Endothelial cell of umbilical vein (primary cell): ENCODE results near the gene MUC16. TPM values are rescaled to one million over a fixed set of nuclear protein-coding genes. Genes with fewer than 3 reads are reported as not detected.

Source experiments
- Bru-seq: library from RNA; stranded (reverse); fragments of 400-500 nt; gene quantifications from one replicate; lab custom pipeline; 2021; lab: Mats Ljungman, UMichigan
- BruChase-seq, 2 experiments: library from RNA; stranded (reverse); fragments of 400-500 nt; gene quantifications; one replicate each; lab custom pipeline; 2021; lab: Mats Ljungman, UMichigan
- BruUV-seq: library from RNA; stranded (reverse); fragments of 400-500 nt; replicated peaks from 2 replicates; lab custom pipeline; 2021; lab: Mats Ljungman, UMichigan
- CTCF ChIA-PET: fragments of 300-600, 350-600 bp; sonication (Branson Sonifier 250); formaldehyde crosslinking; loops from one replicate; lab custom pipeline; 2021; ENCODE audit warnings: antibody characterized with exemption, inconsistent platforms; lab: Charles Lee
- POLR2A ChIA-PET: fragments of 300-600, 350-600 bp; sonication (Branson Sonifier 250); formaldehyde crosslinking; loops from one replicate; lab custom pipeline; 2021; ENCODE audit warnings: antibody characterized with exemption, inconsistent platforms; lab: Charles Lee
- DNase-seq: peaks from one replicate; pipeline ENCODE4 v3.0.0-alpha.2; 2011; ENCODE audit warnings: low read depth, low spot score
- FAIRE-seq: peaks from 2 replicates; lab custom pipeline; 2011; peaks lifted over from hg19 to GRCh38; lab: Jason Lieb, UNC
- H2AFZ ChIP-seq: 2 replicates; pipeline ENCODE4 v1.6.0; 2012; ENCODE audit warnings: low read depth, low read length, control low read depth, inconsistent platforms
- H3K27ac ChIP-seq: 2 replicates; pipeline ENCODE4 v1.5.1; 2011; ENCODE audit warnings: low read depth, mild to moderate bottlenecking, control low read depth, low read length, moderate library complexity; ENCODE audit not compliant: insufficient read depth
- H3K27me3 ChIP-seq, 2 experiments: 2 replicates each; pipeline versions ENCODE4 v1.6.0 to v1.6.1; 2011; ENCODE audit warnings: low read length in 2 of 2, mixed read lengths in 1 of 2; ENCODE audit not compliant: control insufficient read depth in 2 of 2, insufficient read depth in 2 of 2
- H3K36me3 ChIP-seq, 2 experiments: 2 replicates in 1 of 2; 3 replicates in 1 of 2; pipeline ENCODE4 v1.5.1; 2011; ENCODE audit warnings: low read length in 2 of 2, mild to moderate bottlenecking in 1 of 2, moderate library complexity in 1 of 2; ENCODE audit not compliant: control insufficient read depth in 2 of 2, insufficient read depth in 2 of 2; ENCODE audit errors: extremely low read depth in 1 of 2
- H3K4me1 ChIP-seq: 3 replicates; pipeline ENCODE4 v1.5.1; 2011; ENCODE audit warnings: mild to moderate bottlenecking, low read length; ENCODE audit not compliant: control insufficient read depth, insufficient read depth; ENCODE audit errors: extremely low read depth
- H3K4me2 ChIP-seq: 2 replicates; pipeline ENCODE4 v1.6.1; 2011; ENCODE audit warnings: low read length, control low read depth, mixed read lengths; ENCODE audit not compliant: insufficient read depth
- H3K4me3 ChIP-seq, 3 experiments: fragments of 200-600 bp in 1 of 3; sonication (generic), shearing (Covaris generic) in 1 of 3; replicated peaks in 1 of 3; 2 replicates each; pipeline ENCODE4 v1.5.1; 2011 to 2016; ENCODE audit warnings: control low read depth in 3 of 3, low read length in 3 of 3, mild to moderate bottlenecking in 2 of 3, inconsistent platforms in 1 of 3, low read depth in 1 of 3, moderate library complexity in 1 of 3; ENCODE audit not compliant: insufficient read depth in 1 of 3
- H3K79me2 ChIP-seq: 2 replicates; pipeline ENCODE4 v1.6.0; 2012; ENCODE audit warnings: low read length, inconsistent platforms; ENCODE audit not compliant: control insufficient read depth, insufficient read depth
- H3K9ac ChIP-seq: replicated peaks from 2 replicates; pipeline ENCODE3; 2011; ENCODE audit warnings: low read length, control low read depth; ENCODE audit not compliant: insufficient read depth; ENCODE audit errors: extremely low read depth
- H3K9me1 ChIP-seq: replicated peaks from 3 replicates; pipeline ENCODE4 v1.6.0; 2011; ENCODE audit warnings: mild to moderate bottlenecking, low read length; ENCODE audit not compliant: control insufficient read depth, insufficient read depth; ENCODE audit errors: extremely low read depth
- H3K9me3 ChIP-seq: replicated peaks from 2 replicates; pipeline ENCODE4 v1.5.1; 2012; ENCODE audit warnings: low read length, inconsistent platforms; ENCODE audit not compliant: control insufficient read depth, insufficient read depth
- H4K20me1 ChIP-seq: replicated peaks from 2 replicates; pipeline ENCODE3; 2011; ENCODE audit warnings: mild to moderate bottlenecking, low read length; ENCODE audit not compliant: control insufficient read depth, insufficient read depth; ENCODE audit errors: extremely low read depth
- EZH2 ChIP-seq: IDR thresholded peaks from 2 replicates; pipeline ENCODE4 v1.6.1; 2012; ENCODE audit warnings: borderline replicate concordance, low read depth, mild to moderate bottlenecking, moderate library complexity, low read length, inconsistent platforms; ENCODE audit not compliant: severe bottlenecking
- FOS ChIP-seq: IDR thresholded peaks from 2 replicates; pipeline ENCODE4 v1.6.1; 2011; ENCODE audit warnings: mild to moderate bottlenecking, low read length, moderate library complexity, borderline replicate concordance; ENCODE audit not compliant: insufficient read depth
- GATA2 ChIP-seq: IDR thresholded peaks from 2 replicates; pipeline ENCODE4 v1.7.0; 2011; ENCODE audit warnings: low read depth, mild to moderate bottlenecking, moderate library complexity, mixed read lengths, low read length; ENCODE audit not compliant: insufficient read length, insufficient read depth
- JUN ChIP-seq: IDR thresholded peaks from 2 replicates; pipeline ENCODE4 v1.6.1; 2011; ENCODE audit warnings: borderline replicate concordance, low read depth; ENCODE audit not compliant: insufficient read length, insufficient read depth
- MYC ChIP-seq: IDR thresholded peaks from one replicate; pipeline ENCODE4 v1.6.1; 2011; ENCODE audit warnings: mild to moderate bottlenecking, low read depth, low read length
- POLR2A ChIP-seq: IDR thresholded peaks from 2 replicates; pipeline ENCODE4 v1.6.1; 2012; ENCODE audit warnings: low read depth, mild to moderate bottlenecking, control low read depth, low read length
- POLR2AphosphoS5 ChIP-seq: IDR thresholded peaks from 2 replicates; pipeline ENCODE4 v1.6.1; 2012; ENCODE audit warnings: low read depth, mild to moderate bottlenecking, control low read depth, low read length, moderate library complexity; ENCODE audit not compliant: insufficient read depth
- dilution Hi-C: fragments of 300-500 bp; cut with MboI; formaldehyde crosslinking; loops from one replicate; pipeline ENCODE4 v1.15.0; 2019; ENCODE audit warnings: low sequenced_read_pairs; ENCODE audit not compliant: extremely low pct_ligation_motif_present
- intact Hi-C: fragments of 100-400 bp; cut with micrococcal nuclease; formaldehyde crosslinking; loops from one replicate; pipeline ENCODE4 v1.10.0; 2022
- long read RNA-seq: library from polyadenylated mRNA; stranded (forward); transcript quantifications from one replicate; pipeline ENCODE4 v2.0.0, GENCODE V29; 2021
- polyA minus RNA-seq, 3 experiments: library from RNA; depleted of rRNA, polyadenylated mRNA; stranded (reverse); fragments of >200 nt; gene quantifications; 1 replicate in 1 of 3; 2 replicates in 2 of 3; pipeline ENCODE4 v1.2.3, GENCODE V29; 2011
- polyA plus RNA-seq, 4 experiments: library from polyadenylated mRNA; depleted of rRNA in 3 of 4; stranded (reverse) in 3 of 4; unstranded in 1 of 4; fragments of >200 nt; gene quantifications; 2 replicates each; pipeline versions ENCODE4 v1.2.1 to v1.2.3, GENCODE V29; 2011 to 2012; ENCODE audit warnings: missing spikeins in 1 of 4
- total RNA-seq: library from RNA; stranded (reverse); gene quantifications from 2 replicates; pipeline ENCODE4 v1.2.3, GENCODE V29; 2021
- TF ChIP-seq, protein P1 (sequence below): IDR thresholded peaks from 2 replicates; pipeline ENCODE4 v1.6.1; 2011; ENCODE audit not compliant: insufficient read depth, insufficient read length

The MUC16 gene
- total RNA-seq, result not detected in 2 replicates
- not detected in 2 replicates for polyA plus RNA-seq
- not detected in 2 replicates for polyA plus RNA-seq (2011; cell fraction: cytosol; rRNA removed)
- not detected in 2 replicates for polyA plus RNA-seq (2011; cell fraction: nucleus; rRNA removed)
- not detected in 2 replicates for polyA plus RNA-seq (2012)
- polyA minus RNA-seq, result not detected in 2 replicates
- polyA minus RNA-seq (2011; cell fraction: cytosol; rRNA and poly(A)+ RNA removed), result 18.0 TPM
- polyA minus RNA-seq (2011; cell fraction: nucleus; rRNA and poly(A)+ RNA removed), result under 0.01 and 0.05 TPM in 2 replicates
- percentile 0 among the genes with signal in this experiment for Bru-seq, nascent RNA
- not detected for BruChase-seq, experiment 1, labeled RNA remaining after a 6-hour chase
- BruChase-seq, experiment 2, labeled RNA remaining after a 2-hour chase, result not detected
- long read RNA-seq, result 0 reads

DNA sequence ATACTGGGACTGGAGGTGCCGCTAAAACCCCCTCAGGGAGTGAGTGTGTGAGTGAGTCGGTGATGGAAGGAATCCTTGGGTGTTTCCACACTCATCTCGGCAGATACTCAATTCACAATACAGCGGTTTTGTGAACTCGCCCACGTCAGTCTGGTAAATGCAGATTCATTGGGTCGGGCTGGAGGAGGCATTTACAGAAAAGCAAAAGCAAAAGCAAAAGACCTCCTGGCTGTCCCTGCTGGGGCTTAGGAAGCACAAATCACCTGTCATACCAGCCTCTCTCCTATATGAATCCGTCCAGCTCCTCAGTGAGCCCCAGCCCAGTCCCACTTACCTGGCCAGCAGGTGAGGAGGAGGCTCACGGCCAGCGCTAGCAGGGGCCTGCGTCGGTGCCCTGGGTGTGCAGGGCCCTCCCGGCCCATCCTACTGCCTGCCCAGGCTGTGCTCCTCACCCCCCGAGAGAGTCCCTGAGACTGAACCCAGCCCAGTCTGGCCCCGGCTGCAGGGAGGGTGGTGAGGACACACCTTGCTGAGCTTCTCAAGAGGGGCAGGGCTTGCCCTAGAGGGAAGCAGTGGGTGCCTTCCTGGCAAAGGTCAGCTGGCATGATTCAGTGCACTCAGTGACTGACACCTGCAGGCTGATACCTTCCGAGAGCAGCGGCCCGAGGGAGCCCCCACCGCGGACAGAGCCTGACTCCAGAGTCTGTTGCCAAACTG lies at the start of gene MUC16:
Gene MUC16, minus strand, starts transcription at position 475 of the 717 bp plus-strand sequence.
- Histone ChIP-seq H3K9me3 (no peaks in the 10 kb centered on the region), H3K27ac (no peak within 1 kb of the TSS), H2AFZ (no peak within 1 kb of the TSS), H3K9me1 (no peaks in the 10 kb centered on the region), H3K4me2 (no peak within 1 kb of the TSS), H3K4me1 (no peaks in the 10 kb centered on the region), H3K27me3 (no peaks in the 10 kb centered on the region), H3K36me3 (no peaks in the 10 kb centered on the region), H3K79me2 (no peaks in the 10 kb centered on the region), H3K9ac (no peak within 1 kb of the TSS), H3K4me3 (no peak within 1 kb of the TSS), H4K20me1 (no peaks in the 10 kb centered on the region)
- ChIA-PET POLR2A (no interaction called here), CTCF (no interaction called here)
- DNase-seq (no peak), FAIRE-seq (no peak)
- TF ChIP-seq GATA2 (no peak), MYC (no peak), FOS (no peak), EZH2 (no peak), JUN (no peak), POLR2A (no peak), POLR2AphosphoS5 (no peak)
- TF ChIP-seq, protein P1, sequence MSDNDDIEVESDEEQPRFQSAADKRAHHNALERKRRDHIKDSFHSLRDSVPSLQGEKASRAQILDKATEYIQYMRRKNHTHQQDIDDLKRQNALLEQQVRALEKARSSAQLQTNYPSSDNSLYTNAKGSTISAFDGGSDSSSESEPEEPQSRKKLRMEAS, result no peak
- no TSS peak for BruUV-seq
- intact Hi-C loops (no loop called here), dilution Hi-C loops (no loop called here)
